HepG2 (cell line): ENCODE measurements around the gene KIF1C. TPM values are rescaled to one million over a fixed set of nuclear protein-coding genes. Genes with fewer than 3 reads are reported as not detected.

Experiments used
- ATF1 ChIP-seq: IDR thresholded peaks from 2 replicates; pipeline ENCODE4 v1.6.1; 2016; ENCODE audit warnings: mild to moderate bottlenecking, control low read depth
- HMGXB3 ChIP-seq: sonication (generic); formaldehyde crosslinking; IDR thresholded peaks from 2 replicates; pipeline ENCODE4 v1.4.0; 2020; ENCODE audit warnings: missing genetic modification reagents, borderline replicate concordance
- HNRNPLL ChIP-seq: fragments of 200-400 bp; formaldehyde crosslinking; IDR thresholded peaks from 2 replicates; pipeline ENCODE4 v1.6.1; 2017; ENCODE audit warnings: mild to moderate bottlenecking, low read depth, low read length; ENCODE audit not compliant: poor library complexity, severe bottlenecking
- HOMEZ ChIP-seq: IDR thresholded peaks from 2 replicates; pipeline ENCODE4 v1.6.1; 2016; ENCODE audit warnings: low read depth
- MED1 ChIP-seq: sonication (generic); formaldehyde crosslinking; IDR thresholded peaks from 2 replicates; pipeline ENCODE4 v1.4.0; 2020; ENCODE audit warnings: missing genetic modification reagents
- NR2C2 ChIP-seq: sonication (generic); formaldehyde crosslinking; IDR thresholded peaks from 2 replicates; pipeline ENCODE4 v1.4.0; 2020; ENCODE audit warnings: missing genetic modification reagents, mild to moderate bottlenecking, moderate library complexity, borderline replicate concordance
- POLR2G ChIP-seq: fragments of 200-400 bp; formaldehyde crosslinking; IDR thresholded peaks from 2 replicates; pipeline ENCODE4 v1.6.1; 2018; ENCODE audit warnings: mild to moderate bottlenecking, low read depth, low read length, moderate library complexity
- RXRA ChIP-seq: sonication (generic); formaldehyde crosslinking; IDR thresholded peaks from 2 replicates; pipeline ENCODE4 v1.5.1; 2020; ENCODE audit warnings: missing genetic modification reagents
- SOX6 ChIP-seq, 2 experiments: fragments of 450-650 bp in 1 of 2; sonication (generic) in 1 of 2; formaldehyde crosslinking in 1 of 2; IDR thresholded peaks; 2 replicates each; pipeline versions ENCODE4 v1.4.0 to v1.6.1; 2017 to 2020; ENCODE audit warnings: antibody characterized with exemption in 1 of 2, mild to moderate bottlenecking in 1 of 2, missing genetic modification reagents in 1 of 2
- THAP8 ChIP-seq: sonication (generic); formaldehyde crosslinking; IDR thresholded peaks from 2 replicates; pipeline ENCODE4 v1.5.1; 2020; ENCODE audit warnings: missing genetic modification reagents, mild to moderate bottlenecking, borderline replicate concordance
- USF2 ChIP-seq, 2 experiments: sonication (generic) in 1 of 2; formaldehyde crosslinking in 1 of 2; IDR thresholded peaks; 2 replicates each; pipeline versions ENCODE4 v1.5.1 to v1.6.1; 2011 to 2020; ENCODE audit warnings: borderline replicate concordance in 1 of 2, low read depth in 1 of 2, low read length in 1 of 2, mild to moderate bottlenecking in 1 of 2, missing genetic modification reagents in 1 of 2, moderate library complexity in 1 of 2
- ZNF280B ChIP-seq: sonication (generic); formaldehyde crosslinking; IDR thresholded peaks from 2 replicates; pipeline ENCODE4 v1.5.0; 2020; ENCODE audit warnings: missing genetic modification reagents, mild to moderate bottlenecking, borderline replicate concordance
- ZNF446 ChIP-seq: sonication (generic); formaldehyde crosslinking; IDR thresholded peaks from 2 replicates; pipeline ENCODE4 v1.5.0; 2020; ENCODE audit warnings: mild to moderate bottlenecking, missing genetic modification reagents
- ZNF567 ChIP-seq: sonication (generic); formaldehyde crosslinking; IDR thresholded peaks from 2 replicates; pipeline ENCODE4 v1.8.1; 2023; ENCODE audit warnings: mild to moderate bottlenecking, missing genetic modification reagents, borderline replicate concordance
- ZNF670 ChIP-seq: sonication (generic); formaldehyde crosslinking; IDR thresholded peaks from 2 replicates; pipeline ENCODE4 v1.8.0; 2022; ENCODE audit warnings: mild to moderate bottlenecking, missing genetic modification reagents, borderline replicate concordance
- ZNF674 ChIP-seq: sonication (generic); formaldehyde crosslinking; IDR thresholded peaks from 2 replicates; pipeline ENCODE4 v1.5.0; 2020; ENCODE audit warnings: low read depth, mild to moderate bottlenecking, missing genetic modification reagents
- polyA plus RNA-seq, 8 experiments: library from polyadenylated mRNA; depleted of rRNA in 3 of 8; stranded (reverse) in 7 of 8; unstranded in 1 of 8; fragments of >200 nt; fragmentation: Illumina TruSeq in 4 of 8; extraction: Trizol in 4 of 8; gene quantifications; 2 replicates each; pipeline versions ENCODE4 v1.2.1 to v1.2.3, GENCODE V29; 2011 to 2016; ENCODE audit warnings: low read depth in 4 of 8, missing spikeins in 1 of 8, mixed read lengths in 1 of 8; ENCODE audit not compliant: insufficient read depth in 1 of 8
- total RNA-seq, 5 experiments: library from RNA; depleted of rRNA; stranded (reverse); fragments of >200 nt; fragmentation: Illumina TruSeq; extraction: Trizol; gene quantifications; 2 replicates each; pipeline ENCODE4 v1.2.3, GENCODE V29; 2016; ENCODE audit warnings: low read depth in 1 of 5

The KIF1C gene
- total and polyA plus RNA-seq, 2 of the 13 experiments (the other 11 are each of a cell fraction or from before 2014, with no cell fraction given) = 70.0 to 104 TPM

GRCh38 chr17:4986951-4987766, 10.6 kb upstream of the KIF1C start, which contains the start of gene CAMTA2 (continued):
- TF ChIP-seq USF2 (IDR thresholded peaks at IDR 0.05; ENCODE audit: low read depth, low read length) (no peak), USF2 (CRISPR knock-in tag; IDR thresholded peaks at IDR 0.05; ENCODE audit: borderline replicate concordance) (peak; percentile 65; the same call in 1 of the 2 replicates), POLR2G (peak; percentile 73), ZNF674 (CRISPR knock-in tag) (no peak; the same call in 1 of the 2 replicates), MED1 (CRISPR knock-in tag) (no peak; the same call in 1 of the 2 replicates), SOX6 (IDR thresholded peaks at IDR 0.05) (no peak), SOX6 (CRISPR knock-in tag; IDR thresholded peaks at IDR 0.05) (no peak), ZNF670 (CRISPR knock-in tag) (peak; percentile 90; the same call in 1 of the 2 replicates), ATF1 (CRISPR knock-in tag) (no peak), THAP8 (CRISPR knock-in tag) (peak; percentile 94), HNRNPLL (peak; percentile 39), ZNF567 (CRISPR knock-in tag) (no peak), ZNF280B (CRISPR knock-in tag) (no peak), ZNF446 (no peak), NR2C2 (peak; percentile 63; the same call in 1 of the 2 replicates), HOMEZ (CRISPR knock-in tag) (peak; percentile 31; the same call in 1 of the 2 replicates), HMGXB3 (no peak), RXRA (CRISPR knock-in tag) (peak; percentile 61)
